Measurements from ENCODE around the gene CHRNA9.

- TF ChIP-seq CTCF (conservative IDR thresholded peaks at IDR 0.05 in 1 of 2, IDR thresholded peaks at IDR 0.05 in 1 of 2; ENCODE audit: extremely low read depth in 1 of 2, insufficient read depth in 1 of 2, low read depth in 1 of 2, low read length in 2 of 2) (no peak), EZH2 (IDR thresholded peaks at IDR 0.05; ENCODE audit: borderline replicate concordance, low read length) (no peak)
Measured at GRCh38 chr4:40314951-40315350, 20.2 kb upstream of the CHRNA9 start.
